Bone marrow (tissue), 2 donors: ENCODE results near the gene NOS1AP.

Experiments used
- DNase-seq, 2 donors: peaks; one replicate each; lab custom pipeline; 2025; lab: John Stamatoyannopoulos, UW

The NOS1AP gene

GRCh38 chr1:162256287-162256686 lies 186.8 kb downstream of the NOS1AP start:
- no peak for DNase-seq

- DNase-seq, result no peak
Measured at GRCh38 chr1:162258394-162258793, 188.9 kb downstream of the NOS1AP start.

- no peak for DNase-seq
Measured at GRCh38 chr1:162259894-162260455, 190.5 kb downstream of the NOS1AP start.

- no peak for DNase-seq
Measured at GRCh38 chr1:162264108-162264507, 194.6 kb downstream of the NOS1AP start.

- no peak for DNase-seq
Measured at GRCh38 chr1:162265983-162266382, 196.5 kb downstream of the NOS1AP start.

GRCh38 chr1:162270016-162270770 lies 200.7 kb downstream of the NOS1AP start:
- no peak for DNase-seq

GRCh38 chr1:162271972-162272371 lies 202.5 kb downstream of the NOS1AP start:
- DNase-seq, result no peak

- DNase-seq, result no peak
Measured at GRCh38 chr1:162272419-162272818, 202.9 kb downstream of the NOS1AP start.

- DNase-seq, result no peak
Measured at GRCh38 chr1:162275622-162276175, 206.2 kb downstream of the NOS1AP start.

GRCh38 chr1:162276493-162276892 lies 207.0 kb downstream of the NOS1AP start:
- no peak for DNase-seq

GRCh38 chr1:162279136-162279498 lies 209.6 kb downstream of the NOS1AP start:
- no peak for DNase-seq

GRCh38 chr1:162281426-162281825 lies 211.9 kb downstream of the NOS1AP start:
- no peak for DNase-seq

GRCh38 chr1:162283657-162284056 lies 214.2 kb downstream of the NOS1AP start:
- DNase-seq, result no peak

GRCh38 chr1:162284206-162284955 lies 214.9 kb downstream of the NOS1AP start:
- no peak for DNase-seq

GRCh38 chr1:162285149-162285561 lies 215.7 kb downstream of the NOS1AP start:
- DNase-seq, result no peak

- no peak for DNase-seq
Measured at GRCh38 chr1:162291000-162291399, 221.5 kb downstream of the NOS1AP start.

GRCh38 chr1:162292422-162292849 lies 222.9 kb downstream of the NOS1AP start:
- no peak for DNase-seq

GRCh38 chr1:162293073-162293692 lies 223.7 kb downstream of the NOS1AP start:
- DNase-seq, result no peak

GRCh38 chr1:162294015-162294414 lies 224.5 kb downstream of the NOS1AP start:
- no peak for DNase-seq

GRCh38 chr1:162297208-162297607 lies 227.7 kb downstream of the NOS1AP start:
- no peak for DNase-seq

GRCh38 chr1:162298266-162298665 lies 228.8 kb downstream of the NOS1AP start:
- DNase-seq, result no peak

GRCh38 chr1:162299018-162299417 lies 229.5 kb downstream of the NOS1AP start:
- no peak for DNase-seq
